GM19351 (cell line): Measurements from ENCODE around the gene MFAP2.

Source experiments
- ATAC-seq: cut with Tn5 transposase; IDR thresholded peaks from one replicate; pipeline ENCODE4 v1.9.1; 2021; ENCODE audit warnings: mild to moderate bottlenecking, moderate library complexity; ENCODE audit not compliant: unreplicated experiment

MFAP2 gene

DNA sequence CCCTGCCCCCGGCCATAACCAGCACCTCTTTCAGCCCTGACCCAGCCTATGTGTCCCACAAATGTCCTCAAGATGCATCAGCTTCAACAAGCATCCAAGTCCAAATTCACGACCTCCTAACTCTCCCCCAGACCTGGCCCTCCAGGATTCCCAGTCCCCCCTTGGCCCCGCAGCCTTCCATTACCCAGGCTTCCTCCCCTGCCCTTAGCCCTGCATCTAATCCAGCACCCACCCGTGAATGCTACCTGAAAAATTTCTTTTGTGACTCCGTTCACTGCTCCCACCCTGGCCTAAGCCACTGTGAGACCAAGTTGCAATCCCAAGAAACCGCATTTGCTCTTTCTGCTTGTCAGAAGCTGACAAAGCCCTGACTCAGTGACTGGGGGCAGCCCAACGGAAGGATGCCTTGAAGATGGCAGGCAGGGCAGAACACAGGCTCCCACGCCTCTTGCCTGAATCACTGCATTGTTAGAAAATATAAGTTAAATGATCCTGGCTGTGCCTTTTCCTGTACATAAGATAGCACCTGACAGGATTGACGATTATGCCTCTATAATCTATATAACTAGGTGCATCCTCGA, 939 bp upstream of the MFAP2 start:
- ATAC-seq = no peak

DNA sequence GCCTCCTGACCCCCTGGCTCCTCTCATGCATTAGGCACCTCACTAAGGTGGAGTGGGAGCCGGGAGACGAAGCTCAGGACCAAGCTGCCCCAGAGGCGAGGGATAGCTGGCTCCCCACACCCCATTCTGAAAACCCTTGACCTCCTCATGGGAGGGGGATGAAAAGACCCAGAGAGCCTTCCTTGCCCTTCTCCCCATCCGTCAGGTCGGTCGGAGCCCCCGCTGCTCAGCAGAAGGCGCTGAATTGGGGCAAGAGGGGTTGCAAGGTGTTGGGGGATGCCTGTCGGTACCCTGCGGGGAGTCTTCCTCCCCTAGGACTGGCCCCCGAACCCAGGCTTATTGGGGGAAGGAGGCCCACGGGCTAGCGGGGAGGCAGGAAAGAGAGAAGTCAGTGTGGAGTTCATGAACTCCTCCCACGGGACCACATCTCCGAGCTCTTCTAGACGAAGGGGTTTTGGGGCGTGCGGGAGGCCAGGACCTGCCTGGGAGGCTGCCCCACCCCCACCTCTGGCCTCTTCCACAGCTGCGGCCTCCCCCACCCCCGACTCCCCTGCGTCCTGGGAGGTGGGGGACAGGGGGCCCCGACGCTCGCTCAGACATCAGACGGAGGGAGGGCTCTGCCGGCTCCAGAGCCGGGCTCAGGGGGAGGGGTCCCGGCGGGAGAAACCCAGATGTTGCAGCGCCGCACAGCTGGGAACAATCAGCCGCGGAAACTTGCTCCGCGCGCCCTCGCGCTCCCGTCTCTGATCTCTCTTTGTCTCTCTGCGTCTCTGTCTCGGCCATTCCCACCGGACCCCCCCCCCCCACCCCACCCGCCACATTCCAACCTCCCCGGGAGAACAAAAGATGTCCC, 719 bp downstream of the MFAP2 start:
- ATAC-seq = no peak

DNA sequence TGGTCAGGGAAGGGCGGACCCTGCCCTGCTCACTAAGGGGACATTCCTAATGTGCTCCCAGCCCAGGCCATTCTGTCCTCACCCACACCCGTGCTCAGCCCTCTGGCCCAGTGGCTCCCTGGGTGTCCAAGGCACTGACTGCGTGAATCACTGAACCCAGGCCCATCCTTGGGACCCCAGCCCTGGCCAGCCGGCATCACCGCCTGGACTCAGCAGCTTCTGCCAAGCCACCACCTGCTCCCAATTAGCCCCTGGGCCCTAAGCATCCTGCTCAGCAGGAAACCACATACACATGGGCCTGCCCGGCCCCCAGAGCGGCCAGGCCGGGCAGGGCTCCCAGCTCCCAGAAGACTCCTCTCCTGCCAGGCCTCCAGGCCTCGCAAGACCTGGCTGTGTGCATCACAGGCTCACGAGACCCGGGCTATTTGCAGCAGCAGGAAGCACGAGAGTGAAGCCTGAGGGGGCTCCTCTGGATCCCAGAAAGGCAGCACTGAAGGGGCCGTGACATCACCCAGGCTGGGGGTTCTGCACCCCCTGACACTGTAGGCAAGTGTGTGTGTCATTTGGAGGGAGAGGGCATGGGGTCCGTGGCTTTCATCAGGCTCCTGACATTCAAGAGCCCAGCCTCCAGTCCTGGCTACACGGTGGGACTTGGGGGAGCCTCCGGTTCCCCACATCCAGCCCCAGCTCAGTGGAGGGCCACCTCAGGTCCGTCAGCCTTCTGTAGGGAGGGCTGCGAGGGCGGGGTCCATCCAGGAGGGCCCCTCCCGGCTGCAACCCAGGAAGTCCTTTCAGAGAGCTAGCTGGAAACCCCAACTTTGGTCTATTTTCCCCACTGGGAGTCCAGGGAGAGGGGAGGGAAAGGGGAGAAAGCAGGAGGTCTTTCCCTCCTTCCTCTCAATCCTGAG, 1.6 kb downstream of the MFAP2 start:
- no peak for ATAC-seq

DNA sequence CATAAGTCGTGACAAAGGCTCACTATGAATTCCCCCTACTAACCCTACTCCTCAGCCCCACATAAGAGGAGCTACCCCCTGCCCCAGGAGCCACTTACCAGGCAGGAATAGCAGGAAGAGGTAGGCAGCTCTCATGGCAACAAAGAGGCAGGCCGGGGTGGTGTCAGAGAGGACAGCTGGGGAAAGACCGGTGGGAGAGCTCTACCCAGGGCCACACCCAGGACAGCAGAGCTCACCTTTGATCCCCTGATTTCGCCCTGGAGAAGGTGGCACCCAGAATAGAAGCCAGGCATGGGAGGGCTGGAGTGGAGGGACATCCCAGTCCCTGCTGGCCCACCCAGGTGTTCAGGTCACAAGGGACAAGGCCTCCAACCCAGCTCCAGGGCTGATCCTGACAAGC, 2.3 kb downstream of the MFAP2 start:
- ATAC-seq = no peak

DNA sequence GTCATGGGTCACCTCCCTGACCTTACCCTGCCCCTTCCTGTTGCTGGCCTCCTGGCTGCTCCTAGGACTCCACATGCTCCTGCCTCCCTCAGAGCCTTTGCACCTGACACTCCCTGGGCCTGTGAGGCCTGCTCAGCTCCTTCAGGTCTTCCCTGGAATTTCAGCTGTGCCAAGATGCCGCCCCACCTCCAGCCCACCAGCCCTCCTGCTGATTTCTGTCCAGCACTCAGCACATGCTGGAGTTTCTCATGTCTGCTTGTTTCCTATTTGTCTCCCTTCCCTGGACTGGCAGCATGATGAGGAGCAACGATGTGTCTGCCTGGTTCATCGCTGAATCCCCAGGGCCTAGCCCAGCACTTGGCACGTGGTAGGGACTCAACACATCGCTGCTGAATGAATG, 3.0 kb downstream of the MFAP2 start:
- no peak for ATAC-seq

DNA sequence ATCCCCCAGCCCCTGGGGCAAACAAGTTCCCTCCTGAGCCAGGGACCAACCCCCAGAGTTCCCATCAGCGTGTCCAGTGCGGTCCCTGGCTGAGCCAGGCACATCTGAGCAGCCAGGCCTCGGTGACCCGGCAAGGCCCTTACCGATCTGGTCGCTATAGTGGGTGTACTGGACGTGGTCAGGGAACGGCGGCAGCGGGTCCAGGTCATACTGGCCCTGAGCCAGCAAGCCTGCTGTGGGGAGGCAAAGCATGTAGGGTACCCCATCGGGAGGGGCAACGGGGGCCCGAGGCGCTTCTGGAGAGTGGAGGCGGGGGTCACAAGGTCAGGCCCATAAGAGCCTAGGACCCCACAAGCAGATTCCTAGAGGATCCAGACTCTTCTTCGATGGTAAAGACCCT, 3.5 kb downstream of the MFAP2 start:
- ATAC-seq = no peak

DNA sequence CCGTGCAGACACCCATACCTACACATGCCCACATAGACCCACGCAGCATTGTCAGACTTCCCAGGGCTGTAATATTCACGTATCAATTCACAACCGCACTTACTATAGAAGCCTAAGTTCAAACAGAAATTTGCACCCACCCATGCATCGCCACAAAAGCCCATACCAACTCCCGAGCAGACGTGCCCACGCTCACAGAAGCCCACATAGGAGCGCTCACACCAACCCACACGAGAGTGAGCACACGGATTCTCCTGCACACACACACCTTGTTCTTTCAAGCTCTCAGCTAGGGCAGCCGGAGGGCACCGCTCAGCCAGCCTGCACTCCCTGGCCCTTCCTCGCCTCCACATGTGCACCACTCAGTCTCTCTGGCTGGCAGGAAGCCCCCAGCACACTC, 4.6 kb downstream of the MFAP2 start:
- ATAC-seq = no peak

DNA sequence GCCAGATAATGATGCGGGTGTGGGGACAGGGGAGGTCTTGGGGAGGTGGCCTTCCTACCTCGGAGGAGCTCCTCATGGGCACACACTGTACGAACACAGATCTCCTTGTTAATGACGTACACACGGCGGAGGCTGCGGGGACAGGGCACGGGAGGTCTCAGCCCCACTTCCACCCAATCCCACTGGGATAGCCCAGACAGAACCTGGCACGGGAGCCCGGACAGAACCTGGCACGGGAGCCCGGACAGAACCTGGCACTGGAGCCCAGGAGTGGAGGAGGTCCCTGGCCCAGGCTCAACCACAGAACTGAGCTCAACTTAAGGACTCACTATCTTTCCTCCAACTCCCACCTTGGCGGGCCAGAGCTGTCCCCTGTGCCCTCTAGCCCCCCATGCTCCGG, 5.2 kb downstream of the MFAP2 start:
- no peak for ATAC-seq

DNA sequence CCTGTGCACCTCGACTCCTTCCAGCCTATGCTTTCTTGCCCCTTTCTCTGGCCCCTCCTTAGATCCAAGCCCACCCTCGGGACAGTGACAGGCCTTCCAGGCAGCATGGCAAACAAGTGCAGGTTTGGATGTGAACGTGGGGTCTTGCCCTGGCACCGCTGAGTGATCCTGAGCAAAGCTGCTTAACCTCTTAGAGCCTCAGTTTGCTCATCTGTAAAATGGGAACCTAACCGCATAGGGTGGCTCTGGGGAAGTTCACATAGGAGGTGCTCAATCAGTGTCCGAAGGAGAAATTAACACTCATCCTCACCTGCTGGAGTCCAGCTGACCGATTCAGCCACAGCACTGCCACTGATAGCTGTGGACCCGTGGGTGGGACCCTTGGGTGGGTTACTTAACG, 7.2 kb downstream of the MFAP2 start:
- no peak for ATAC-seq

DNA sequence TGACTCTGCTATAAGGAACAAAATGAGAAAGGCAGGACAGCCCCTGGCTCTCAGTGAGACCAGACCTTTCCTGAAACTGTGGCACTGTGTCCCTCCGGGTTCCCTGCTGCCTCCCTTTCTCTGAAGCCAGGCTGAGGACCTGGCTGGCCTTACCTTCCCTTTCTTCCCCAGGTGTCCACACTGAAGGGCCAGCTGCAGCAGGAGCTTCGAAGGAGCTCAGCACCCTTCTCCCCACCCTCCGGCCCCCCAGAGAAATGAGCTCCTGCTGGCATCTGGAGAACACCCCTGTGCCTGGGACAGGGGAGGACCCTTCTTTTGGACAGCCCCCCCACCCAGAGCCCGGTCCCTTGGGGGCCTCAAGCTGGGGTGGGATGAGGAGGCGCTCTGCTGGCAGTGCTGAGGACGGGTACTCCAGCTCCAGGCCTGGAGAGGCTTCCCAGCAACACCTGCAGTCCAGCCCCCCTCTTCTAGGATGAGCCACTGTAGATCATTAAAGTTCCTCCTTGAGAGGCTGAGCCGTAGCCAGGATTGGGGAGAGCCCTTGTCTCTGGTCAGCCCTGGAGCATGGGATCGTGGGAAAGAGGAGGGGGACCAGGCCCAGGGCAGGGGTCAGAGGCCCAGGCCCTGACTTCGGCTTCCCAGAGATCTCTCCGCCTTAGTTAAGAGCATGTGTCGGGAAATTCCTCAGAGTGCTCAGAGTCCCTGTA, 8.1 kb downstream of the MFAP2 start:
- ATAC-seq = no peak

DNA sequence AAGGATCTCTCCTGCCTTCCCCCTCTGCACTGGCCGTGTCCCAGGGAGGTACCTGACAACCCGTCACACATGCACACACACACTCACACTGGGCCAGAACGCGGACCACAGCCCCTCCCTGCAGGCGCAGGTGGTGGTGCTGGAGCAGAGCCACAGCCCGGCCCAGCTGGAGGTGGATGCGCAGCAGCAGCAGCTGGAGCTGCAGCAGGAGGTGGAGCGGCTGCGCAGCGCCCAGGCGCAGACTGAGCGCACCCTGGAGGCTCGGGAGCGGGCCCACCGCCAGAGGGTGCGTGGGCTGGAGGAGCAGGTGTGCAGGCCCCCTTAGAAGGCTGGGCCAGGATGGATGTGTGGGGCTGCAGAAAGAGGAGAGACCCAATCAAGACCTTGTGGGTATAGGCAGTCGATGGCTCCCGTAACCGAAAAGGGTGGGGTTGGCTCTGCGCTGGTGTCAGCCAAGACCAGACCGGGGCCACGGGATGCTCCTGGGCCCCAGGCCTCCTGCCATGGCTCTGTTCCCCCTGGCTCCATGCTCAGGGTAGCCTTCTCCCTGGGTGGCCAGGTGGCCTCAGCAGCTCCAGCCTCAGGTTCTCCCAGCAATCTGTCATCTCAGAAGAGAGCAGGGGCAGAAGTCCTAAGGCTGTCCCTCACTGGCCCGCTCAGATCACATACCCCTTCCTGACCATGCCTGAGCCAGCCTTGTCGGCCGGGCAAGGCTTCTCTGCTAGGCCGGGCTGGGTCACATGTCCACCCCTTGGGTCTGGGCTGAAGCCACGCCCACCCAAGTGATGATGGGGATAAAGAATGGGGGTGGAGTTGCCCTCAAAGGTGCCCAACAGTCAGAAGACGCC, 8.9 kb downstream of the MFAP2 start:
- ATAC-seq = no peak

DNA sequence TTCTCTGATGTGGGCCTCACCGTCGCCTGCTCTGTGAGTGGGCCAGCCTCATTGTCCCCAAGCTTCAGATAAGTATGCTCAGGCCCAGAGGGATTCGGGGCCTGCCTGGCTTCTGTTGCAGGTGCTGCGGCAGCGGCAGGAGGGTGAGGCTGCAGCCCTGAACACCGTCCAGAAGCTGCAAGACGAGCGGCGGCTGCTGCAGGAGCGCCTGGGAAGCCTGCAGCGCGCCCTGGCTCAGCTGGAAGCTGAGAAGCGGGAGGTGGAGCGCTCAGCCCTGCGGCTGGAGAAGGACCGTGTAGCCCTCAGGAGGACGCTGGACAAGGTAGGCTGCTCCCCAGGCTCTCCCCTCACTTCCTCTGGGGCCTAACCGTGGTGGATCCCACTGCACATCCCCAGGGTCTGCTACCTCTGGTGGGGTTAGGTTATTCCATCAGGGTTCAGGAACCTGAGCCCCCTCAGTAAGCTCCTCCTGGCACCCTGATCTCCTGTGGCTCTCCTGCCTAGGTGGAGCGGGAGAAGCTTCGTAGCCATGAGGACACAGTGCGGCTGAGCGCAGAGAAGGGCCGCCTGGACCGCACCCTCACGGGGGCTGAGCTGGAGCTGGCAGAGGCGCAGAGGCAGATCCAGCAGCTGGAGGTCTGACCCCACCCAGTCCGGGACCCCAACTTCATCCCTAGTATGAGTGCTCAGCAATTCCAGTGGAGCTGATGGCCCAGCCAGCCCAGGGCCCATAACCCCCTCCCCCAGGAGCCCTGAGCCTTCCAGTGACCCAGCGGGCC, 10.1 kb downstream of the MFAP2 start:
- no peak for ATAC-seq

DNA sequence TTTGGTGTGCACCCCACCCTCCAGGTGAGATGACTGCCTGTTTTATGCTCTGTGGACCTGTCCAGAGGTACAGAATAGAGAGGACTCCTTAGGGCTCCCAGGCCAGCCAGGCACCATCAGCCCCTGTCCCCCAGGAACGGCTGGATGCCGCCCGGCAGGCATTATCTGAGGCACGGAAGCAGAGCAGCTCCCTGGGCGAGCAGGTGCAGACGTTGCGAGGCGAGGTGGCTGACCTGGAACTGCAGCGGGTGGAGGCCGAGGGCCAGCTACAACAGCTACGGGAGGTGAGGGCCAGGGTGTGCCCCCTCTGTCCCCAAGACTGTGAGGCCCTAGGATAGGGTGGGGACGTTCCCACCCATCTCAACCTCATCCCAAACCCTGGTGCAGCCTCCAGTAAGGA, 10.8 kb downstream of the MFAP2 start:
- no peak for ATAC-seq

DNA sequence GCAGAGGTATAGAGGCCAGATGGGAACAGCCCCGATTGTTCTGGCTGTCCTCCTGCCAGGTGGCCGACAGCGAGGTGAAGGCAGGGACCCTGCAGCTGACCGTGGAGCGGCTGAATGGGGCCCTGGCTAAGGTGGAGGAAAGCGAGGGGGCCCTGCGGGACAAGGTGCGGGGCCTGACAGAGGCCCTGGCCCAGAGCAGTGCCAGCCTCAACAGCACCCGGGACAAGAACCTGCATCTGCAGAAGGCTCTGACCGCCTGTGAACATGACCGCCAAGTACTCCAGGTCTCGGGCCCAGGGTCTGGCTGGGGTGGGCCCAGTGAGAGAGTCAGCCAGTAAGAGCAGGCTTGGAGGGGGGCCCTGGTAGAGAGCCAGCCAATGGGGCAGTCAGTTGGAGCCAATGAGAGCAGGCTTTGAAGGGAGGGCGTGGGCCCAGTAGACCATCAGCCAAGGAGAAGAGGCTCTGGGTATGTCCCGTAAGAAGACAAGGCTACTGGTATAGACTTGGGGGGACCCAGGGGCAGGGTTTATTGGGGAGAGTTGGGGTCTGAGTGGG, 11.3 kb downstream of the MFAP2 start:
- ATAC-seq = no peak

DNA sequence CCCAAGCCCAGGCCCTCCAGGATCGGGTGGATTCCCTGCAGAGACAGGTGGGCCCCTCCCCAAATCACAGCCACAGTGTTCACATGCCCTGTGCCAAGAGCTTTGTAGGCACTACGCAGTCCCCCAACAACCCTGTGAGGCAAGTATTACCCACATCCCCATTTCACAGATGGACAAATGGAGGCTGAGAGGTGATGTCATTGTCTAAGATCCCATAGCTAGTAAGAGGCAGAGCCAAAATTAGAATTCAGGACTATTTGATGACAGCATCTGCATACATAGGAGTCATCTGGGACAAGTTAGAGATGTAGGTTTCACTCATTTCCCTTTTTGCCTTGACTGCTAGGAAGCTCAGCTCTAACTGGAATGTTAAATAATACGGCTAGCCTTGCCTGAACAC, 12.0 kb downstream of the MFAP2 start:
- no peak for ATAC-seq

DNA sequence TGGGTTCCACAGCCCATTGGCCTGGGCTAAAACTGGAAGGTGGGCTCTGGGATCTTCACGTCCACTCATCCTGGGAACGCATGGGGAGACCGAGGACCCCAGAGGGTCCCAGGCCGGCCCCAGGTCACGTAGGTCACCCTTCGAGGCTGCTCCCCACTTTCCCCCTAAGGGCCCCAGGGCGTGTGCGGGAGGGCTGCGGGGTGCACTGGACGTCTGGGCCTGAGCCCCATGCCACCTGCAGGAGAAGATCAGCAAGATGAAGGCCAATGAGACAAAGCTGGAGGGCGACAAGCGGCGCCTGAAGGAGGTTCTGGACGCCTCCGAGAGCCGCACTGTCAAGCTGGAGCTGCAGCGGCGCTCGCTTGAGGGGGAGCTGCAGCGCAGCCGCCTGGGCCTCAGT, 12.5 kb downstream of the MFAP2 start:
- no peak for ATAC-seq

DNA sequence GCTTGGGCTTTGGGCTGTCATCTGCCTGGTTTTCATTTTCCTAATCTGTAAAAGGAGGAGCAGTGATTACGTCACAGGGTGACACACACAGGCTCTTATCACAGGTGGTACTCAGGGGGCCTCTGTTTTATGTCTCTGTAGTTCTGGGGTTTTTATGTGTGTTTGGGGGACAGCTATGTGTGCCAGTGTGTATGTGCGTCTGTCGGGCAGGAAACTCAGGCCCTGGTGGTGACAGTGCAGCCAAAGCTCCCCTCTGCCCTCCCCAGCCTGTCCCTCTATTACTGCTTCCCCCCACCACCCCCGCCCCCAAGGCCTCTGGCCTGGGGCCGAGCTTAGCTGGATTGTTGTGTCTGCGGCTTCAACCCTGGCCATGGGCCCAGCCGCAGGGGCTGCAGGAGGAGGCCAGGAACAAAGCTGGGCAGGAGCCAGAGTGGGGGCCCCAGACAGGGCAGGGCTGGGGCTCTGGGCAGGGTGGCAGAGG, 13.3 kb downstream of the MFAP2 start:
- no peak for ATAC-seq

DNA sequence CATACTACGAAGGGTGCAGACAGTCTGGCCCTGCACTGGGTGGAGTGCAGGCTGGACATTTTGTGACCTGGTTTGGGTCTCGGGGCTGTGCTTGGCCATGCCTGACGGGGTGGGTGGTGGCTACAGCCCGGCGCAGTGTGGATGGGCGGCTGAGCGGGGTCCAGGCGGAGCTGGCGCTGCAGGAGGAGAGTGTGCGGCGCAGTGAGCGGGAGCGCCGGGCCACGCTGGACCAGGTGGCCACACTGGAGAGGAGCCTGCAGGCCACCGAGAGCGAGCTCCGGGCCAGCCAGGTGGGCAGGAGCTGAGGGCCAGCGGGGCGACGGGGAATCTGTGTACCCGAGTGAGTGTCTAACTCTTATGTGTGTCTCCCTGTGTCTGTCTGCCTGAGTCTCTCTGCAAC, 14.1 kb downstream of the MFAP2 start:
- no peak for ATAC-seq

DNA sequence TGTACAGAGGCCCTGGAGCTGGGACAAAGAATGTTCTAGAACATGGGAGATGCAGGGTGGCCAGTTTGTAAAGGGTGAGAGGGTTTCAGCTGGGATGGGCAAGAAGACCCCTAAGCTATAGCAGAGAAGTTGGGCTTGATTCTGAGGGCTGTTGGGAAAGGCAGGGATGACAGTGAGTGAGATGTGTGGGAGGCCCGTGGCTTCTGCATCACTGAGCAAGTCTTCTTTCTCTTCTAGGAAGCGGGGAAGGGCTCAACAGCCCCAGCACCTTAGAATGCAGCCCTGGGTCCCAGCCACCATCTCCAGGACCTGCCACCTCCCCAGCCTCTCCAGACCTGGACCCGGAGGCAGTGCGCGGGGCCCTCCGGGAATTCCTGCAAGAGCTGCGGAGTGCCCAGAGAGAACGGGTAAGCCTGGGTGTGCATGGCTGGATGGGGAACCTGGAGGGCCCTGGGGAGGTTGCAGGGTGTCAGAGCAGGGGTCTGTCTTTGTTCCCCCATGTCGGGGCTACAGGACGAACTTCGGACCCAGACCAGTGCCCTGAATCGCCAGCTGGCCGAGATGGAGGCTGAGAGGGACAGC, 14.8 kb downstream of the MFAP2 start:
- ATAC-seq = no peak
